Measurements from ENCODE around the gene GTPBP2. TPM values are rescaled to one million over a fixed set of nuclear protein-coding genes. Genes with fewer than 3 reads are reported as not detected.

GTPBP2 gene
- total and polyA plus RNA-seq, 2 of the 13 experiments (the other 11 are each of a cell fraction or from before 2014, with no cell fraction given), result 26.9 to 88.2 TPM

GRCh38 chr6:43575772-43576551 lies 53.1 kb downstream of the GTPBP2 start, which contains the start of the genes POLH and XPO5 (continued):
- peak; percentile 96; the same call in 1 of the 2 replicates for TF ChIP-seq SMAD1 (CRISPR knock-in tag; IDR thresholded peaks at IDR 0.05; ENCODE audit: borderline replicate concordance, low read depth)
- TF ChIP-seq, protein P1, sequence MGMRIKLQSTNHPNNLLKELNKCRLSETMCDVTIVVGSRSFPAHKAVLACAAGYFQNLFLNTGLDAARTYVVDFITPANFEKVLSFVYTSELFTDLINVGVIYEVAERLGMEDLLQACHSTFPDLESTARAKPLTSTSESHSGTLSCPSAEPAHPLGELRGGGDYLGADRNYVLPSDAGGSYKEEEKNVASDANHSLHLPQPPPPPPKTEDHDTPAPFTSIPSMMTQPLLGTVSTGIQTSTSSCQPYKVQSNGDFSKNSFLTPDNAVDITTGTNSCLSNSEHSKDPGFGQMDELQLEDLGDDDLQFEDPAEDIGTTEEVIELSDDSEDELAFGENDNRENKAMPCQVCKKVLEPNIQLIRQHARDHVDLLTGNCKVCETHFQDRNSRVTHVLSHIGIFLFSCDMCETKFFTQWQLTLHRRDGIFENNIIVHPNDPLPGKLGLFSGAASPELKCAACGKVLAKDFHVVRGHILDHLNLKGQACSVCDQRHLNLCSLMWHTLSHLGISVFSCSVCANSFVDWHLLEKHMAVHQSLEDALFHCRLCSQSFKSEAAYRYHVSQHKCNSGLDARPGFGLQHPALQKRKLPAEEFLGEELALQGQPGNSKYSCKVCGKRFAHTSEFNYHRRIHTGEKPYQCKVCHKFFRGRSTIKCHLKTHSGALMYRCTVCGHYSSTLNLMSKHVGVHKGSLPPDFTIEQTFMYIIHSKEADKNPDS (CRISPR knock-in tag; IDR thresholded peaks at IDR 0.05), result peak; percentile 88; the same call in 1 of the 2 replicates
- TF ChIP-seq TOE1 (CRISPR knock-in tag; IDR thresholded peaks at IDR 0.05), result peak; percentile 95
- no peak for TF ChIP-seq SCMH1 (CRISPR knock-in tag; IDR thresholded peaks at IDR 0.05; ENCODE audit: borderline replicate concordance)
- TF ChIP-seq ZNF646 (CRISPR knock-in tag; IDR thresholded peaks at IDR 0.05), result no peak
- TF ChIP-seq RBM39 (IDR thresholded peaks at IDR 0.05; ENCODE audit: low read depth, low read length, poor library complexity, severe bottlenecking), result peak; percentile 46
- no peak for TF ChIP-seq ZNF552 (CRISPR knock-in tag; IDR thresholded peaks at IDR 0.05; ENCODE audit: borderline replicate concordance)
- TF ChIP-seq ZNF407 (CRISPR knock-in tag; IDR thresholded peaks at IDR 0.05; ENCODE audit: not compliant biosample characterization), result peak; percentile 71
- TF ChIP-seq ZNF577 (CRISPR knock-in tag; IDR thresholded peaks at IDR 0.05; ENCODE audit: borderline replicate concordance, low read depth), result no peak
